Activated naive CD8-positive, alpha-beta T cell treated with anti-CD3 and anti-CD28 coated beads, Interleukin-2, amount 50 U/mL, for 16 hours (primary cell): ENCODE measurements around the gene SEC14L5.
"Not testable (repeated sequence)": the region's sequence is repeated elsewhere in the genome, so short reads cannot be mapped to it uniquely, and the experiment has no call there.

Source experiments
- DNase-seq: peaks from one replicate; pipeline ENCODE4 v3.0.0-alpha.2; 2020; ENCODE audit warnings: low read depth, low spot score

Gene SEC14L5

GRCh38 chr16:4949986-4950385 lies 8.1 kb upstream of the SEC14L5 start:
- no peak for DNase-seq

- DNase-seq: not testable (repeated sequence)
These were observed 6.5 kb upstream of the SEC14L5 start for GRCh38 chr16:4951583-4951982.

- DNase-seq: no peak
These were observed 3.4 kb upstream of the SEC14L5 start for GRCh38 chr16:4954714-4955113.

DNA sequence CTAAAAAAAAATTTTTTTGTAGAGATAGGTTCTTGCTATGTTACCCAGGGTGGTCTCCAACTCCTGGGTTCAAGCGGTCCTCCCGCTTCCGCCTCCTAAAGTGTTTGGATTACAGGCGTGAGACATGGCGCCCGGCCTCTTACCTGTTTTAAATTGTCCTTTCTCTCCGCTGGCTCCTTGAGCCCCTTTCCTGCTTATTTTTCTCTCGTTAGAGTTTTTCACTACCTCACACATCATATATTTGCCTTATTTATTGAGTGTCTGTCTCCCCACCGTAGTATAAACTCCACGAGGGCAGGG lies 760 bp upstream of the SEC14L5 start:
- DNase-seq: no peak

DNA sequence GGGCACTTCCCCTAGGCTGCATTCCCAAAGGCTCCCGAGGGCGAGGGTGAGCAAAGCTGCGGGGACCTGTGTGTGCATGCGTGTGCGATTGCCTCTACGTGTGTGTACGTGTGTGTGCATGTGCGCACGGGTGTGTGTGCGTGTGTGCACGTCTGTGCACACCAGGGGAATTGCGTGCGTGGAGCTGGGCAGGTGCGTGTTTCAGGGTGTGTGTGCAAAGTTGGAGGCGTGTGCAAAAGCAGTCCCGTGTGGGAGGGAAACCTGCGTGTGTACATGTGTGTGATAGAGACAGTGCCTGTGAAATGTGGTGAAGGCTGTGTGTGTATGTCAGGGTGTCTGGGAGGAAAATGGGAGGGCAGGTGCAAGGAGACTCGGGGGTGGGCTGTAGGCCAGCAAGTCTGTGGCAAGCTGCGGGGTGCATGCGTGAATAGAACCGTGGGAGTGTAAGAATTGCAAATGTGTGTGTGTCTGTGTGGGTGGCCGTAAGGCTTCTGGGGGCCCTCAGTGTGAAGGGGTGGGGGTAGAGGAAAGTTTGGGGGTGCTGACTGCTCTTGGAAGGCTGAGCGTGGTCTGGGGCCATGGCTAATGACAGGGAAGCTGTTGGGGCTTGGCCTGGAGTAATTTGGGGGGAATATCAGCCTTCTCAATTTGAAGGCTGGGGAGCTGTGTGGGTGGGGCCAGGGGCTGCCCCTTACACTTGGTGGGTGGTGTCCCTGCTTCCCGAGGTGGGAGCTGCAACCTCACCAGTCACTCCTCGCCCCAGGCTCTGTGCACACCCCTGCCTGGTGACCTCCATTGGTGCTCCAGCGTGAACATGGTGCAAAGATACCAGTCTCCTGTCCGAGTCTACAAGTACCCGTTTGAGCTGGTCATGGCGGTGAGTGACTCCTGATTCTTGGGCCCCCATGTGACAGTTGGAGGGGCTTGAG lies 644 bp downstream of the SEC14L5 start:
- DNase-seq: no peak

DNA sequence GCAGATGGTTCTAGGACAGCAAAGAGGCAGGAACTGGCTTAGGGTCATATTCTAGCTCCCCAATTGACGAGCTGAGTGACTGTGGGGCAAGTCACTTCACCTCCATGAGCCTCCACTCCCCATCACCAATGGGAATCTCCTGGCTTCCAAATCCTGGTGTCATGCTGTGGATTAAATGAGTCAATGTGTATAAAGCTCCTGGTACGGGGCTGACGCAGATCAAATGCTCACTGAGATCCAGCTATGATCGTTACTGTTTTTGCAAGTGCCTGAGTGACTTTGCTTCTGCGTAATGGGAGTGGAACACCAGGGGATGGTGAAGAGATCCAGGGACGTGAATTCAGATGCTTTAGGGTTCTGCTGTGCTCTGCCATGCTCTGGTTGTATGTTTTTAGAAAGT lies 2.4 kb downstream of the SEC14L5 start:
- DNase-seq: no peak

DNA sequence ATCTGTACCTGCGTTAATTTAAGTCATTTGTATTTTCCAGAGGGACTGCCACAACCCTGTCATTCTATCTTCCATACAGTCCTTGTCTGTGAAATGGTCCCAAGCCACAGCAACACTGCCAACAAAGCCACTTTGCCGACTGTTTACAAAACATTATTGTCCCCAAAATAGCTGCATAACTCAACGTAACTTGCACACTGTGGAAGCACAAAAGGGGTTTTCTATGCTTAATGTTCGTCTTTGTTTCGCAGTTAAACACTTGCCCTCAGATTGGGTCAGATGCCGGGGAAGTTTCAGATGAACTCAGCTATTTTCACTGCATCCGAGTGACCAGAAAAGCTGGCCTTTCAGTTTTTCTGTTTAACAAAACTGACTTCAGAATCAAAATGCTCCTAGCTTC lies 4.6 kb downstream of the SEC14L5 start:
- no peak for DNase-seq

DNA sequence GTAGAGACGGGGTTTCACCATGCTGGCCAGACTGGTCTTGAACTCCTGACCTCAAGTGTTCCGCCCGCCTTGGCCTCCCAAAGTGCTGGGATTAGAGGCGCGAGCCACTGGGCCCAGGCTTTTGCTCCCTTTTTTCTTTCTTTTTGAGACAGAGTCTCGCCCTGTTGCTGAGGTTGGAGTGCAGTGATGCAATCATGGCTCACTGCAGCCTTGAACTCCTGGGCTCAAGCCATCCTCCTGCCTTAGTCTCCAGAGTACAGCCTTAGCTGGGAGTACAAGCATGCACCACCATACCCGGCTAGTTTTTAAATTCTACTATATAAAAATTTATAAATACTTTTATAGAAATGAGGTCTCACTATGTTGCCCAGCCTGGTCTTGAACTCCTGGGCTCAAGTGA lies 5.4 kb downstream of the SEC14L5 start:
- DNase-seq: not testable (repeated sequence)

- no peak for DNase-seq
These were observed 8.8 kb downstream of the SEC14L5 start for GRCh38 chr16:4966736-4967453.

- DNase-seq: not testable (repeated sequence)
These were observed 10.1 kb downstream of the SEC14L5 start for GRCh38 chr16:4968278-4968677.

- DNase-seq: no peak
These were observed 10.9 kb downstream of the SEC14L5 start for GRCh38 chr16:4968879-4969483.

- DNase-seq: no peak
These were observed 11.9 kb downstream of the SEC14L5 start for GRCh38 chr16:4970010-4970409.

- no peak for DNase-seq
These were observed 14.9 kb downstream of the SEC14L5 start for GRCh38 chr16:4972938-4973587.

GRCh38 chr16:4976079-4976478 lies 17.9 kb downstream of the SEC14L5 start:
- DNase-seq: no peak

- no peak for DNase-seq
These were observed 18.5 kb downstream of the SEC14L5 start for GRCh38 chr16:4976611-4977145.

DNA sequence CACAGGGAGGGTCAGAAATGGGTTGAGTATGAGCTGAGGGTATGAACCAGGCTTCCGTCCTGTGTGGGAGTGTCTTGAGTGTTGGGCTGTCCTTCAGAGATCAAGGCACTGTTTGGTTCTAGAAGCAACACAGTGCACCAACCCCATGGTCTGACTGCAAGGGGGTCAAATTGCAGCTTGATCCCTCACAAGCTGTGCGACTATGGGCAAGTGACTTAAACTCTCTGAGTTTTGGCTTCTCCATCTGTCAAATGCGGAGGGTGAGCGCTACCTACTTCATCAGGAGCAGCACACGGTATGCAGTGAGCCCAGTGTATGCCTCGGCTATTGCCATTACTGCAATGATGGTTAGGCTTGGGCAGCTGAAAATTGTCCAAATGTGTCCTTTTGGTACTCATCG lies 21.0 kb downstream of the SEC14L5 start:
- no peak for DNase-seq

DNA sequence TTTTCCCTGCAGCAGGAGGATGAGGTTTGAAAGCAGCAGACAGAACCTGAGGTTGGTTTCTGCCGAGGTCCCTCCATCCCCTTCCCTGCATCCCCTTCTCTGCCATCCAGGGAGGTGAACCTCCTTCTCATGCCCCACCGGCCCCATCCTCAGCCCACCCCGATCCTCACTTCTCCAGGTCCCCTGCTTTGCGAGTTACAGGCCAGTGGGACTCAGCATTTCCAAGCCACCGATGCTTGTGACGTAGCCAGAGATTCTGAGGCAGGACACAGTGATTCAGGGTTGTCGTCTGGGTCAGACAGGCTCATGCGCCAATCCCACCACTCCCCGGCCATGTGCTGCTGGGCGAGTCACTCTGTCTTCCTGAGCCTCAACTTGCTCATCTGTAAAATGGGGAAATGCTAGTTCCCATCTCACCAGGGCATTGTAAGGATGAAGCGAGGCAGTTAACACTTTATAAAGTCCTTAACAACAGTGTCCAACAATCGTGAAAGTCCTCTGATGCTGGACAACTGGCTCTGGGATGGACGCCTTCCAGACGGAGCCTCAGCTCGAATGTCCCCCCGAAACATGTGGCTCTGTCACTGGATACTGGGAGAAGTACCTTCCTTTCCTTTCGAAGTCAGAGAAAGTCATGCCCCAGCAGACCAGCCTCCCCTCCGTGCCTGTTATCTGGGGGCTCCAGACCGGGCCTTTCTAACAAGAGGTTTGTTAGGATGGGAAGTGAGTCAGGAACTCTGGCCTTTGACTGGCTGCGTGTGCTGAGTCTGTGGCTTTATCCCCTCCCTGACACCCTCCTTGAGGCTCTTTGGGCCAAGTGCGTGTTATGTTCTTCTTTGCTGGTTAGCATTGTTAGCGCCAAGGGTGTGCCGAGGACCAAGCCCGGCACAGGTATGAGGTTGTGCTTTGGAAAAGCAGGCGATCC lies 21.9 kb downstream of the SEC14L5 start:
- DNase-seq: no peak

DNA sequence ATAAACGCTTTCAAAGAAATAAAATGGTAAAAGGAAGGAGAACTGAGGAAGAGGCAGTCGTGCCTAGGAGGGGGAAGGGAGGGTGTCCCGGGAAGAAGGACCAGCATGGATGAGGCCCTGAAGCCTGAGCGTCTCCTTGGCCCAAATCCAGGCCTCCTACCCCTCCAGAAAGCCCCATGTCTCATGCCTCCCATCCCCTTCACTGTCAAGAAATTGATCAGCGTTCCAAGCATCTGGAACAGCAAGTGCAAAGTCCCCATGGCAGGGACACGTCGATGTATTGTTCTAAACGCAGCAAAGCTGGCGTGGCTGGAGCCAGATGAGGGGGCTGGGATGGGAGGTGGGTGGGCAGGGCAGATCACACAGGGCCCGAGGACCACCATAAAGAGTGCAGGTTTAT lies 22.6 kb downstream of the SEC14L5 start:
- no peak for DNase-seq

- DNase-seq: no peak
These were observed 23.3 kb downstream of the SEC14L5 start for GRCh38 chr16:4981473-4981872.

DNA sequence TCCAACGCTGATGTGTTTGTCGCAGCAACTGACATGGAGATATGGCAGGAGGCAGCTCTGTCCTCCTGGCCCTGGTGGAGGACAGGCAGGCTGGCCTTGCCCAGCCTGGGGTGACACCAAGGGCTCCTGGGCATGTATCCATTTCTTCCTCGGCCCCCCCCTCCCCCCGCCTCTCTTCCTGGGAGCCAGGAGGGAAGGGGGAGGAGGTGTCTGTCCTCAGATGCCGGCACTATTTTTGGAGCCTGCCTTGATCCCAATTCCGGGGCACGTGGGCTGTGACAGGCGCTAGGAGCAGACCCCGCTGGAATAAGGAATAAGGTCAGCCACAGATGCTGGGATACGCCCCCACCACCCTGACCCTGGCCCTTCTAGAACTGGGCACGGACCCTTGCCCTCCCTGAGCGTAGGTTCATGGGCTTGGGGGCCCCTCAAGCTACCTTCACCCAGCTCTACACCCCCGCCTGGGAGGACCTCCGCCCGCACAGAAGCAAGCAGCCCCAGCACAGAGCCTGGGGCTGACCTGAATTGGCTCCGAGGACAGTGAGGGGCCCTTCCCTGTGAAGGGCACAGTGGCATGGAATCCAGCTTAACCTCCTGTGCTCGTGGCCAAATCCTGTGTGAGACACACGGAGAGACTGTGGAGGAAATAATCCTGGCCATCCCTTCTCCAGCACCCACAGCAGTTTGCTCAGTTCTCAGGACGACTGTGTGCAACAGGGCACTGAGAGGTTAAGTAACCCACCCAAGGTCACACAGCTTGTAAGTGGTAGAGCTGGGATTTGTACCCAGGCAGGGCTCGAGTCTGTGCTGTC lies 24.1 kb downstream of the SEC14L5 start:
- DNase-seq: no peak
